Measurements from ENCODE around the gene DMKN.
A peak's percentile ranks its signal among the peaks of the same experiment; 100 is the strongest.

DMKN gene

GRCh38 chr19:35502751-35503150 lies 10.7 kb downstream of the DMKN start:
- Histone ChIP-seq H3K9me3 (ENCODE audit: control insufficient read depth, insufficient read depth, low read length) (no peaks in the 10 kb centered on the region), H3K27ac (ENCODE audit: low read depth, low read length) (peak overlapping the region; percentile 93), H3K4me2 (ENCODE audit: low read length) (peak overlapping the region; percentile 79), H3K4me1 (ENCODE audit: control insufficient read depth, low read length) (peaks cover 67% of the 10 kb centered on the region), H3K4me3 (ENCODE audit: low read length) (peak overlapping the region; percentile 60; the same call in 1 of the 2 replicates), H3K79me2 (ENCODE audit: control insufficient read depth, low read length) (no peaks in the 10 kb centered on the region), H4K20me1 (ENCODE audit: control insufficient read depth, insufficient read depth, low read depth, low read length) (no peaks in the 10 kb centered on the region), H3K27me3 (ENCODE audit: control insufficient read depth, low read length) (peaks cover 11% of the 10 kb centered on the region), H3K9me2 (replicated peaks; ENCODE audit: control insufficient read depth, low read length) (no peaks in the 10 kb centered on the region), H3F3A (ENCODE audit: control insufficient read depth, insufficient read depth) (peaks cover 9% of the 10 kb centered on the region; the same call in 1 of the 2 replicates), H3K36me3 (ENCODE audit: control insufficient read depth, low read length) (peaks cover 7% of the 10 kb centered on the region; the same call in 1 of the 2 replicates)
- TF ChIP-seq EZH2phosphoT487 (IDR thresholded peaks at IDR 0.05; ENCODE audit: borderline replicate concordance, low read length) (no peak), CTCF (IDR thresholded peaks at IDR 0.05; ENCODE audit: low read depth, low read length, poor library complexity, severe bottlenecking) (no peak)

- Histone ChIP-seq H3K4me3 (ENCODE audit: low read length) (peak overlapping the region; percentile 60), H3K4me2 (ENCODE audit: low read length) (peak overlapping the region; percentile 79), H3K36me3 (ENCODE audit: control insufficient read depth, low read length) (peaks cover 7% of the 10 kb centered on the region; the same call in 1 of the 2 replicates), H4K20me1 (ENCODE audit: control insufficient read depth, insufficient read depth, low read depth, low read length) (no peaks in the 10 kb centered on the region), H3K9me3 (ENCODE audit: control insufficient read depth, insufficient read depth, low read length) (no peaks in the 10 kb centered on the region), H3K27ac (ENCODE audit: low read depth, low read length) (peak overlapping the region; percentile 93), H3F3A (ENCODE audit: control insufficient read depth, insufficient read depth) (peaks cover 9% of the 10 kb centered on the region; the same call in 1 of the 2 replicates), H3K79me2 (ENCODE audit: control insufficient read depth, low read length) (no peaks in the 10 kb centered on the region), H3K27me3 (ENCODE audit: control insufficient read depth, low read length) (peaks cover 4% of the 10 kb centered on the region; the same call in 1 of the 2 replicates), H3K9me2 (replicated peaks; ENCODE audit: control insufficient read depth, low read length) (no peaks in the 10 kb centered on the region), H3K4me1 (ENCODE audit: control insufficient read depth, low read length) (peaks cover 58% of the 10 kb centered on the region)
- TF ChIP-seq CTCF (IDR thresholded peaks at IDR 0.05; ENCODE audit: low read depth, low read length, poor library complexity, severe bottlenecking), result no peak
Observed at GRCh38 chr19:35501684-35502083, 11.8 kb downstream of the DMKN start.

GRCh38 chr19:35500611-35501010 lies 12.8 kb downstream of the DMKN start:
- Histone ChIP-seq H3K4me2 (ENCODE audit: low read length) (peak overlapping the region; percentile 79), H3K27ac (ENCODE audit: low read depth, low read length) (peak overlapping the region; percentile 93), H3K36me3 (ENCODE audit: control insufficient read depth, low read length) (peaks cover 7% of the 10 kb centered on the region; the same call in 1 of the 2 replicates), H3K4me1 (ENCODE audit: control insufficient read depth, low read length) (peaks cover 59% of the 10 kb centered on the region), H3K9me3 (ENCODE audit: control insufficient read depth, insufficient read depth, low read length) (no peaks in the 10 kb centered on the region), H3K4me3 (ENCODE audit: low read length) (peak overlapping the region; percentile 60), H3K27me3 (ENCODE audit: control insufficient read depth, low read length) (no peaks in the 10 kb centered on the region; the same call in 1 of the 2 replicates), H3K9me2 (replicated peaks; ENCODE audit: control insufficient read depth, low read length) (no peaks in the 10 kb centered on the region), H4K20me1 (ENCODE audit: control insufficient read depth, insufficient read depth, low read depth, low read length) (no peaks in the 10 kb centered on the region), H3F3A (ENCODE audit: control insufficient read depth, insufficient read depth) (peaks cover 9% of the 10 kb centered on the region; the same call in 1 of the 2 replicates), H3K79me2 (ENCODE audit: control insufficient read depth, low read length) (no peaks in the 10 kb centered on the region)
- no peak for TF ChIP-seq CTCF (IDR thresholded peaks at IDR 0.05; ENCODE audit: low read depth, low read length, poor library complexity, severe bottlenecking)
- TF ChIP-seq EZH2phosphoT487 (IDR thresholded peaks at IDR 0.05; ENCODE audit: borderline replicate concordance, low read length), result no peak

Measured in DOHH2 (cell line).